Subcutaneous adipose tissue (tissue), 4 donors: ENCODE data around the gene SMCR8. TPM values are rescaled to one million over a fixed set of nuclear protein-coding genes. Genes with fewer than 3 reads are reported as not detected.

Source experiments
- CTCF ChIP-seq: fragments of 450-650 bp; IDR thresholded peaks from one replicate; pipeline ENCODE4 v1.5.1; 2016; ENCODE audit warnings: low read depth, mild to moderate bottlenecking, control low read depth, antibody characterized with exemption, moderate library complexity
- total RNA-seq, 4 donors: library from RNA; depleted of rRNA; stranded (reverse); fragments of >200 nt; gene quantifications; one replicate each; pipeline ENCODE4 v1.1.0, GENCODE V29; 2016

SMCR8 gene
- total RNA-seq, 4 donors from 2014 or later: 12.7 to 18.2 (median 16.3) TPM

- no peak for TF ChIP-seq CTCF
Measured at GRCh38 chr17:18327093-18327492, 12.0 kb downstream of the SMCR8 start.

GRCh38 chr17:18327556-18327955, 12.5 kb downstream of the SMCR8 start:
- no peak for TF ChIP-seq CTCF

- no peak for TF ChIP-seq CTCF
Measured at GRCh38 chr17:18328643-18329204, 13.6 kb downstream of the SMCR8 start.

- no peak for TF ChIP-seq CTCF
Measured at GRCh38 chr17:18331879-18332278, 16.8 kb downstream of the SMCR8 start.

- no peak for TF ChIP-seq CTCF
Measured at GRCh38 chr17:18332909-18333489, 17.9 kb downstream of the SMCR8 start.

- TF ChIP-seq CTCF: no peak
Measured at GRCh38 chr17:18339933-18340332, 24.8 kb downstream of the SMCR8 start.

GRCh38 chr17:18344021-18344420, 28.9 kb downstream of the SMCR8 start:
- TF ChIP-seq CTCF: no peak
